Vagina (tissue), 2 donors: ENCODE results near the gene CLDN19. TPM values are rescaled to one million over a fixed set of nuclear protein-coding genes. Genes with fewer than 3 reads are reported as not detected.
A peak's percentile ranks its signal among the peaks of the same experiment; 100 is the strongest.

Experiments
- DNase-seq, 2 donors: peaks; one replicate each; pipeline ENCODE4 v3.0.0-alpha.2; 2017; ENCODE audit errors: extremely low spot score in 2 of 2
- H3K27ac ChIP-seq: fragments of 200-600 bp; sonication (generic); one replicate; pipeline ENCODE4 v1.5.1; 2019
- H3K27me3 ChIP-seq: fragments of 200-600 bp; sonication (generic); one replicate; pipeline ENCODE4 v1.5.1; 2019
- H3K36me3 ChIP-seq, 2 donors: fragments of 200-600 bp; sonication (generic); one replicate each; pipeline ENCODE4 v1.5.1; 2017 to 2019
- H3K4me1 ChIP-seq: fragments of 200-600 bp; sonication (generic); one replicate; pipeline ENCODE4 v1.5.1; 2019
- H3K4me3 ChIP-seq, 2 donors: fragments of 200-600 bp; sonication (generic); 1 replicate in 1 of 2; 2 replicates in 1 of 2; pipeline ENCODE4 v1.5.1; 2016 to 2019
- H3K9me3 ChIP-seq: fragments of 200-600 bp; sonication (generic); one replicate; pipeline ENCODE4 v1.5.1; 2019
- CTCF ChIP-seq, 3 experiments: fragments of 450-650 bp in 2 of 3; fragments of 200-600 bp in 1 of 3; sonication (generic) in 1 of 3; IDR thresholded peaks; one replicate each; pipeline ENCODE4 v1.5.1; 2017 to 2019; ENCODE audit warnings: antibody characterized with exemption in 3 of 3, mild to moderate bottlenecking in 2 of 3, moderate library complexity in 2 of 3
- POLR2A ChIP-seq, 2 donors: fragments of 450-650 bp; IDR thresholded peaks; one replicate each; pipeline ENCODE4 v1.6.1; 2017; ENCODE audit warnings: antibody characterized with exemption in 2 of 2, mild to moderate bottlenecking in 2 of 2, moderate library complexity in 2 of 2
- POLR2AphosphoS5 ChIP-seq, 2 donors: sonication (generic); formaldehyde crosslinking; IDR thresholded peaks; one replicate each; pipeline ENCODE4 v1.9.0; 2017; ENCODE audit warnings: antibody characterized with exemption in 2 of 2, mild to moderate bottlenecking in 2 of 2, low read depth in 1 of 2; ENCODE audit not compliant: insufficient read depth in 1 of 2
- intact Hi-C: fragments of 100-400 bp; cut with DNase I; formaldehyde crosslinking; loops from one replicate; pipeline ENCODE4 v1.15.1; 2023
- total RNA-seq: library from RNA; depleted of rRNA; stranded (reverse); fragments of >200 nt; gene quantifications from one replicate; pipeline ENCODE4 v1.2.3, GENCODE V29; 2016

CLDN19 gene, protein sequence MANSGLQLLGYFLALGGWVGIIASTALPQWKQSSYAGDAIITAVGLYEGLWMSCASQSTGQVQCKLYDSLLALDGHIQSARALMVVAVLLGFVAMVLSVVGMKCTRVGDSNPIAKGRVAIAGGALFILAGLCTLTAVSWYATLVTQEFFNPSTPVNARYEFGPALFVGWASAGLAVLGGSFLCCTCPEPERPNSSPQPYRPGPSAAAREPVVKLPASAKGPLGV
- total RNA-seq, result not detected

GRCh38 chr1:42739753-42740700 lies at the start of gene CLDN19:
CLDN19 (minus strand) TSS chr1:42740236; CDS start chr1:42740063, 173 bp downstream.
- H3K4me3 ChIP-seq, result no peak within 1 kb of the TSS
- no peak for TF ChIP-seq POLR2AphosphoS5 (IDR thresholded peaks at IDR 0.05; ENCODE audit: insufficient read depth in 1 of 2, low read depth in 1 of 2)
- no peak for TF ChIP-seq POLR2A (IDR thresholded peaks at IDR 0.05)
- TF ChIP-seq CTCF (IDR thresholded peaks at IDR 0.05), result no peak
- intact Hi-C loops, result no loop called here
- H3K36me3 ChIP-seq, result no peaks in the 10 kb centered on the region
- H3K27me3 ChIP-seq, result no peaks in the 10 kb centered on the region
- DNase-seq, result no peak
- no peak within 1 kb of the TSS for H3K27ac ChIP-seq
- no peaks in the 10 kb centered on the region for H3K9me3 ChIP-seq
- H3K4me1 ChIP-seq, result peaks cover 36% of the 10 kb centered on the region

DNA sequence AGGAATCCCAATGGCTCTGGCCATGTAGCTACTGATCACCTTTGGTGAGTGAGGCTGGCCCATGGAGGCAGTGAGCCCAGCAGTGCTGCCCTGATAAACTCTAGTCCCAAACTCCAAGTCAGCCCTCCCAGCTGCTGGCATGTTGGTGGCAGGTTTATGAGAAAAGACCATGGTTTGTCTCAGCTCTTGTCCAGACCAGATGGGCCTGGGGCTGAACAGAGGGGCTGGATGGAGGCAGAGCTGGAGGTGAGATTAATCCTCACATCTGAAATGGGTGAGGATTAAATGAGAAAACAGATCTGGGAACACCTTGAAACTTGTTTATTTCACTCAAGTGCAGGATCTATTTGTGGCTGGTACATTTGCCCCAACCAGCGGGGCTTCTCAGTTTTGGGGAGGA lies 48.0 kb upstream of the CLDN19 start:
- no peak for DNase-seq
- Histone ChIP-seq H3K27ac (no peak overlapping the region), H3K27me3 (no peaks in the 10 kb centered on the region), H3K9me3 (no peaks in the 10 kb centered on the region), H3K4me3 (no peak overlapping the region), H3K4me1 (peaks cover 19% of the 10 kb centered on the region), H3K36me3 (no peaks in the 10 kb centered on the region)
- TF ChIP-seq POLR2A (IDR thresholded peaks at IDR 0.05) (no peak), POLR2AphosphoS5 (IDR thresholded peaks at IDR 0.05; ENCODE audit: insufficient read depth in 1 of 2, low read depth in 1 of 2) (no peak), CTCF (IDR thresholded peaks at IDR 0.05) (no peak)
- intact Hi-C loops, result loop anchor here (5.0 kb wide), 1 partner anchor 439 kb away; no protein-coding TSS in a partner anchor

- Histone ChIP-seq H3K36me3 (no peaks in the 10 kb centered on the region), H3K27me3 (no peaks in the 10 kb centered on the region), H3K27ac (no peak overlapping the region), H3K4me3 (no peak overlapping the region), H3K4me1 (peaks cover 19% of the 10 kb centered on the region), H3K9me3 (no peaks in the 10 kb centered on the region)
- no peak for DNase-seq
- intact Hi-C loops, result loop anchor here (5.0 kb wide), 1 partner anchor 441 kb away; no protein-coding TSS in a partner anchor
- no peak for TF ChIP-seq POLR2A (IDR thresholded peaks at IDR 0.05)
- TF ChIP-seq POLR2AphosphoS5 (IDR thresholded peaks at IDR 0.05; ENCODE audit: insufficient read depth in 1 of 2, low read depth in 1 of 2), result no peak
- no peak for TF ChIP-seq CTCF (IDR thresholded peaks at IDR 0.05)
Measured at GRCh38 chr1:42786097-42786496, 46.1 kb upstream of the CLDN19 start.

DNA sequence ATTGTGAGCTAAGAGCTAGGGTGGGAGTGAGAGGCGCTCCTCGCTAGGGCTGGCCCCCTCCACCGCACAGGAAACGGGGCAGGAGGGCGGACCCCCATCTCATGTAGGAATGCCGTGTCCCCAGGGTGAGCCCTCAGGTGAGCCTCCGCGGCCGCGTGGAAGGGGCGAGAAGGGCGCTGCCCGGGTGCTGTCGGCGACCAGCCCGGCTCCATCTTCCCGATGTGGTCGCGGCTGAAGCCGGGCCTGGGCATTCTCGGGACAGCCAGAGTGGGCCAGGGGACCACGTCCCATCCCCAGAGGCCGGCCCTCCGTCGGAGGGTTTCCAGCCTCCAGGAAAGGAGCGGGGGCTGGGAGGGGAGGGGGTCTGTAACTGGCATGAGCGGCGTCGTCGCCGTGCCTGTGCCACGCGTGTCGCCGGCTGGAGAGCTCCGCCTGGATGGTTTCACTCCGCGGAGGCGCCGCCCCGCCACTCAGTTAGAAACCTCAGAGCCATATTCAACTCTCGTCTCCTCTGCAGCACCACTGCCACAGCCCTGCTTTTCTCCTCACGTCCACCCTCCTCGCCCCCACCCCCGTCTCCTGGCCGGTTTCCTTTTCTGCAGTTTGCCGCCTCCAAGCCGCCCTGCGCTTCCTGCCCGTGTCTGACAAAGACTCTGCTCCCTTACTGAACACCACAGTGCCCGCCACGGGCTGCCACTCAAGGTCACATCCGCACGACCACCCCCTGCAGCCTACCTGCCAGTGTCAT lies 45.1 kb upstream of the CLDN19 start, which contains the start of gene TMEM269:
TSS of gene TMEM269 (plus strand) at position 46 of the 748 bp plus-strand sequence. CDS start 4,903 bp downstream, outside the sequence.
- Histone ChIP-seq H3K27me3 (no peaks in the 10 kb centered on the region), H3K9me3 (no peaks in the 10 kb centered on the region), H3K36me3 (no peaks in the 10 kb centered on the region), H3K27ac (no peak within 1 kb of the TSS), H3K4me1 (peaks cover 19% of the 10 kb centered on the region), H3K4me3 (peak within 1 kb of the TSS; percentile 45 to 48)
- DNase-seq, result no peak
- intact Hi-C loops, result loop anchor here (5.0 kb wide), 1 partner anchor 442 kb away; no protein-coding TSS in a partner anchor
- peak in 1 of 2 donors; percentile 35 for TF ChIP-seq POLR2AphosphoS5 (IDR thresholded peaks at IDR 0.05; ENCODE audit: insufficient read depth in 1 of 2, low read depth in 1 of 2)
- TF ChIP-seq CTCF (IDR thresholded peaks at IDR 0.05), result no peak
